HK-2 (cell line): ENCODE results near the gene ADAD1.

Source experiments
- DNase-seq: peaks from one replicate; pipeline ENCODE4 v3.0.0-alpha.2; 2018; ENCODE audit not compliant: unreplicated experiment

Gene ADAD1

GRCh38 chr4:122456231-122457116, 77.7 kb downstream of the ADAD1 start, which contains the start of gene IL2:
TSS of gene IL2 (minus strand) at chr4:122456725. CDS start at chr4:122456440, 285 bp downstream.
- no peak for DNase-seq

- no peak for DNase-seq
Observed at GRCh38 chr4:122458625-122459024, 79.8 kb downstream of the ADAD1 start.

- DNase-seq: no peak
Observed at GRCh38 chr4:122469457-122469856, 90.6 kb downstream of the ADAD1 start.

GRCh38 chr4:122475233-122475632, 96.4 kb downstream of the ADAD1 start:
- DNase-seq: no peak

- DNase-seq: no peak
Observed at GRCh38 chr4:122476126-122476525, 97.3 kb downstream of the ADAD1 start.

GRCh38 chr4:122476745-122477144, 97.9 kb downstream of the ADAD1 start:
- DNase-seq: no peak
